BLaER1 treated with 17β-estradiol and CSF1 and Interleukin-3, amounts not matched to agents 10 nM and 100 nM (cell line): Measurements from ENCODE around the gene SUMF2.
"Not testable (repeated sequence)": the region's sequence is repeated elsewhere in the genome, so short reads cannot be mapped to it uniquely, and the experiment has no call there.

ENCODE experiments used
- H3K27ac ChIP-seq, 11 experiments: shearing (Covaris generic); formaldehyde crosslinking; 2 replicates each; pipeline ENCODE4 v1.8.1; 2022
- H3K27me3 ChIP-seq, 11 experiments: shearing (Covaris generic); formaldehyde crosslinking; 2 replicates each; pipeline ENCODE4 v1.8.1; 2022
- H3K36me3 ChIP-seq, 11 experiments: shearing (Covaris generic); formaldehyde crosslinking; 2 replicates each; pipeline ENCODE4 v1.8.1; 2022
- H3K4me1 ChIP-seq, 10 experiments: shearing (Covaris generic); formaldehyde crosslinking; 2 replicates each; pipeline ENCODE4 v1.8.1; 2022
- H3K4me2 ChIP-seq, 11 experiments: shearing (Covaris generic); formaldehyde crosslinking; 2 replicates each; pipeline ENCODE4 v1.8.1; 2022
- H3K4me3 ChIP-seq, 10 experiments: shearing (Covaris generic); formaldehyde crosslinking; 2 replicates each; pipeline ENCODE4 v1.8.1; 2022
- H3K9ac ChIP-seq, 11 experiments: shearing (Covaris generic); formaldehyde crosslinking; 2 replicates each; pipeline ENCODE4 v1.8.1; 2022
- H3K9me3 ChIP-seq, 11 experiments: shearing (Covaris generic); formaldehyde crosslinking; replicated peaks in 1 of 11; 2 replicates each; pipeline ENCODE4 v1.8.1; 2022
- H4K20me1 ChIP-seq, 11 experiments: shearing (Covaris generic); formaldehyde crosslinking; 2 replicates each; pipeline ENCODE4 v1.8.1; 2022
- Cebpa-rat ChIP-seq, 11 experiments: shearing (Covaris generic); IDR thresholded peaks; 2 replicates each; pipeline ENCODE4 v1.8.1; 2022

The SUMF2 gene

GRCh38 chr7:56063882-56064625 lies at the start of gene SUMF2:
TSS of gene SUMF2 (plus strand) at chr7:56064286. CDS start at chr7:56064312, 26 bp downstream.
- Histone ChIP-seq H3K4me3 (peak within 1 kb of the TSS; percentile 73 to 88 (median 82)), H4K20me1 (peaks cover 0 to 70% (median 40%) of the 10 kb centered on the region in 11 experiments; a peak in 19 of 22 replicates), H3K9me3 (no peaks in the 10 kb centered on the region), H3K27me3 (no peaks in the 10 kb centered on the region), H3K27ac (peak within 1 kb of the TSS; percentile 80 to 97 (median 93)), H3K4me2 (peak within 1 kb of the TSS; percentile 67 to 90 (median 82)), H3K36me3 (peaks cover 43 to 79% (median 69%) of the 10 kb centered on the region in 11 experiments), H3K9ac (peak within 1 kb of the TSS; percentile 87 to 97 (median 93)), H3K4me1 (peaks cover 36 to 67% (median 54%) of the 10 kb centered on the region in 10 experiments)
- TF ChIP-seq Cebpa-rat (IDR thresholded peaks at IDR 0.05) = peak; percentile 33 to 91 (median 67); a peak in 14 of 22 replicates

GRCh38 chr7:56017015-56017414 lies 47.1 kb upstream of the SUMF2 start:
- not testable (repeated sequence) for H3K27me3 ChIP-seq, H3K9me3 ChIP-seq, H3K27ac ChIP-seq, H4K20me1 ChIP-seq, H3K9ac ChIP-seq, H3K4me1 ChIP-seq, H3K4me2 ChIP-seq, H3K4me3 ChIP-seq
- peaks cover 73 to 97% (median 90%) of the 10 kb centered on the region in 11 experiments for H3K36me3 ChIP-seq

- Histone ChIP-seq H3K4me1 (peaks cover 0 to 13% (median 0%) of the 10 kb centered on the region in 10 experiments; a peak in 4 of 20 replicates), H3K4me2 (no peak overlapping the region), H3K9me3 (no peaks in the 10 kb centered on the region), H3K27me3 (no peaks in the 10 kb centered on the region), H3K4me3 (no peak overlapping the region), H3K9ac (no peak overlapping the region), H4K20me1 (no peaks in the 10 kb centered on the region), H3K36me3 (peaks cover 67 to 98% (median 87%) of the 10 kb centered on the region in 11 experiments), H3K27ac (no peak overlapping the region)
- TF ChIP-seq Cebpa-rat (IDR thresholded peaks at IDR 0.05) = no peak
Observed at GRCh38 chr7:56019501-56019900, 44.6 kb upstream of the SUMF2 start.

GRCh38 chr7:56023500-56023899 lies 40.6 kb upstream of the SUMF2 start:
- Histone ChIP-seq H3K4me3 (no peak overlapping the region), H3K9me3 (no peaks in the 10 kb centered on the region), H4K20me1 (no peaks in the 10 kb centered on the region; a peak in 2 of 22 replicates), H3K9ac (no peak overlapping the region), H3K27me3 (no peaks in the 10 kb centered on the region), H3K4me1 (peaks cover 0 to 13% (median 0%) of the 10 kb centered on the region in 10 experiments; a peak in 4 of 20 replicates), H3K36me3 (peaks cover 72 to 99% (median 87%) of the 10 kb centered on the region in 11 experiments), H3K27ac (no peak overlapping the region), H3K4me2 (peak overlapping the region in 2 of 11 experiments; percentile 10 to 18; a peak in 2 of 22 replicates)
- no peak for TF ChIP-seq Cebpa-rat (IDR thresholded peaks at IDR 0.05)

GRCh38 chr7:56026538-56026937 lies 37.5 kb upstream of the SUMF2 start:
- Histone ChIP-seq H3K4me3 (no peak overlapping the region), H3K9ac (no peak overlapping the region), H3K27me3 (no peaks in the 10 kb centered on the region), H3K36me3 (peaks cover 68 to 99% (median 83%) of the 10 kb centered on the region in 11 experiments), H3K9me3 (no peaks in the 10 kb centered on the region), H3K4me2 (no peak overlapping the region), H4K20me1 (no peaks in the 10 kb centered on the region; a peak in 2 of 22 replicates), H3K27ac (no peak overlapping the region), H3K4me1 (peaks cover 0 to 14% (median 2%) of the 10 kb centered on the region in 10 experiments; a peak in 10 of 20 replicates)
- no peak for TF ChIP-seq Cebpa-rat (IDR thresholded peaks at IDR 0.05)

- no peak overlapping the region for H3K4me2 ChIP-seq
- H3K27me3 ChIP-seq = no peaks in the 10 kb centered on the region
- H4K20me1 ChIP-seq = no peaks in the 10 kb centered on the region; a peak in 2 of 22 replicates
- H3K4me3 ChIP-seq = no peak overlapping the region
- TF ChIP-seq Cebpa-rat (IDR thresholded peaks at IDR 0.05) = no peak
- H3K9ac ChIP-seq = no peak overlapping the region
- no peak overlapping the region for H3K27ac ChIP-seq
- H3K9me3 ChIP-seq = no peaks in the 10 kb centered on the region
- H3K36me3 ChIP-seq = peaks cover 55 to 84% (median 70%) of the 10 kb centered on the region in 11 experiments
- H3K4me1 ChIP-seq = peaks cover 11 to 26% (median 23%) of the 10 kb centered on the region in 10 experiments
Observed at GRCh38 chr7:56028942-56029630, 35.0 kb upstream of the SUMF2 start.

- Histone ChIP-seq H3K27ac (no peak overlapping the region), H3K4me3 (no peak overlapping the region), H3K4me1 (peaks cover 16 to 32% (median 28%) of the 10 kb centered on the region in 10 experiments), H3K9me3 (no peaks in the 10 kb centered on the region), H3K27me3 (no peaks in the 10 kb centered on the region), H3K36me3 (peaks cover 48 to 71% (median 59%) of the 10 kb centered on the region in 11 experiments), H4K20me1 (no peaks in the 10 kb centered on the region; a peak in 2 of 22 replicates), H3K4me2 (no peak overlapping the region), H3K9ac (no peak overlapping the region)
- TF ChIP-seq Cebpa-rat (IDR thresholded peaks at IDR 0.05) = no peak
Observed at GRCh38 chr7:56030340-56030739, 33.7 kb upstream of the SUMF2 start.

- Histone ChIP-seq H3K4me1 (peaks cover 16 to 33% (median 29%) of the 10 kb centered on the region in 10 experiments), H3K9ac (peak overlapping the region in 1 of 11 experiments; percentile 34; a peak in 1 of 22 replicates), H3K36me3 (peaks cover 39 to 59% (median 47%) of the 10 kb centered on the region in 11 experiments), H3K4me2 (peak overlapping the region in 3 of 11 experiments; percentile 78 to 88 (median 81); a peak in 6 of 22 replicates)
- H3K4me3 ChIP-seq, H4K20me1 ChIP-seq, H3K27ac ChIP-seq, H3K9me3 ChIP-seq, H3K27me3 ChIP-seq: not testable (repeated sequence)
Observed at GRCh38 chr7:56031556-56031955, 32.5 kb upstream of the SUMF2 start.

- H3K9me3 ChIP-seq, H3K27me3 ChIP-seq, H3K27ac ChIP-seq, H4K20me1 ChIP-seq: not testable (repeated sequence)
- peaks cover 16 to 33% (median 29%) of the 10 kb centered on the region in 10 experiments for H3K4me1 ChIP-seq
- H3K4me3 ChIP-seq = peak overlapping the region in 2 of 10 experiments; percentile 74 to 76; a peak in 2 of 20 replicates
- peak overlapping the region; percentile 12 to 95 (median 83); a peak in 15 of 22 replicates for H3K4me2 ChIP-seq
- H3K9ac ChIP-seq = peak overlapping the region in 1 of 11 experiments; percentile 81; a peak in 1 of 22 replicates
- peaks cover 30 to 49% (median 37%) of the 10 kb centered on the region in 11 experiments for H3K36me3 ChIP-seq
Observed at GRCh38 chr7:56032578-56032977, 31.5 kb upstream of the SUMF2 start.
